ENCODE measurements around the gene PCSK9.

GRCh38 chr1:55018395-55018794 is 21.0 kb upstream of the PCSK9 start:
- TF ChIP-seq JUNB (CRISPR knock-in tag; IDR thresholded peaks at IDR 0.05; ENCODE audit: borderline replicate concordance) (no peak), MTF2 (CRISPR knock-in tag; IDR thresholded peaks at IDR 0.05; ENCODE audit: borderline replicate concordance) (no peak), ZNF260 (CRISPR knock-in tag; IDR thresholded peaks at IDR 0.05; ENCODE audit: borderline replicate concordance, low read depth) (no peak), FOXA1 (IDR thresholded peaks at IDR 0.05) (no peak), FOXA1 (CRISPR knock-in tag; IDR thresholded peaks at IDR 0.05) (no peak), EHMT2 (IDR thresholded peaks at IDR 0.05; ENCODE audit: borderline replicate concordance, low read depth, low read length) (no peak), NBN (conservative IDR thresholded peaks at IDR 0.05) (no peak), JUN (CRISPR knock-in tag; IDR thresholded peaks at IDR 0.05) (no peak), GMEB1 (CRISPR knock-in tag; IDR thresholded peaks at IDR 0.05; ENCODE audit: borderline replicate concordance) (no peak), KMT2B (CRISPR knock-in tag; IDR thresholded peaks at IDR 0.05) (no peak), ETV6 (CRISPR knock-in tag; conservative IDR thresholded peaks at IDR 0.05) (no peak)
- TF ChIP-seq, protein P1, sequence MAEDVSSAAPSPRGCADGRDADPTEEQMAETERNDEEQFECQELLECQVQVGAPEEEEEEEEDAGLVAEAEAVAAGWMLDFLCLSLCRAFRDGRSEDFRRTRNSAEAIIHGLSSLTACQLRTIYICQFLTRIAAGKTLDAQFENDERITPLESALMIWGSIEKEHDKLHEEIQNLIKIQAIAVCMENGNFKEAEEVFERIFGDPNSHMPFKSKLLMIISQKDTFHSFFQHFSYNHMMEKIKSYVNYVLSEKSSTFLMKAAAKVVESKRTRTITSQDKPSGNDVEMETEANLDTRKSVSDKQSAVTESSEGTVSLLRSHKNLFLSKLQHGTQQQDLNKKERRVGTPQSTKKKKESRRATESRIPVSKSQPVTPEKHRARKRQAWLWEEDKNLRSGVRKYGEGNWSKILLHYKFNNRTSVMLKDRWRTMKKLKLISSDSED (CRISPR knock-in tag; IDR thresholded peaks at IDR 0.05), result no peak
- TF ChIP-seq, protein P2, sequence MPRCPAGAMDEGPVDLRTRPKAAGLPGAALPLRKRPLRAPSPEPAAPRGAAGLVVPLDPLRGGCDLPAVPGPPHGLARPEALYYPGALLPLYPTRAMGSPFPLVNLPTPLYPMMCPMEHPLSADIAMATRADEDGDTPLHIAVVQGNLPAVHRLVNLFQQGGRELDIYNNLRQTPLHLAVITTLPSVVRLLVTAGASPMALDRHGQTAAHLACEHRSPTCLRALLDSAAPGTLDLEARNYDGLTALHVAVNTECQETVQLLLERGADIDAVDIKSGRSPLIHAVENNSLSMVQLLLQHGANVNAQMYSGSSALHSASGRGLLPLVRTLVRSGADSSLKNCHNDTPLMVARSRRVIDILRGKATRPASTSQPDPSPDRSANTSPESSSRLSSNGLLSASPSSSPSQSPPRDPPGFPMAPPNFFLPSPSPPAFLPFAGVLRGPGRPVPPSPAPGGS (CRISPR knock-in tag; IDR thresholded peaks at IDR 0.05), result no peak
